ENCODE measurements around the gene NFS1.

DNA sequence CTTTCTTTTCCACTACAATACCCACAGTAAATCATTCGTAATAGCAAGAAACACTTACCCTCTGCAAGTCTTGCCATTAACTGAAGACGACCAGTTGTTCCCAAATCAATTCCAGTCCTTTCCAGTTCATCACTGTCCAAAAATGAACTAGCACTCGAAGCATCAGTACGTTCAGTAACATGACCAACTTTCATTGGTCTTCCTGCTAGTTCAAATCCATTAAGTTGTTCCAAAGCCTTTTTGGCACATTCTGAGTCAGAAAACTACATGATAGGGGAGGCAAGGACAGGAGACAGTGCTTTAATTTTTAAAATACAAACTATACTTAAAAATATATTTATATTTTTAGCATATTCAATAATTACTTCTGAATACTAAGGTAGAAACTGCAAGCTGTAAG is 15.0 kb upstream of the NFS1 start:
- TF ChIP-seq CTCF (IDR thresholded peaks at IDR 0.05) = no peak
- no peak for TF ChIP-seq POLR2A (IDR thresholded peaks at IDR 0.05)
- no peak for TF ChIP-seq POLR2AphosphoS5 (IDR thresholded peaks at IDR 0.05)

Data from prostate gland (tissue), 2 donors.